22Rv1 (cell line): ENCODE measurements around the gene GOLPH3.

Experiments
- H3K27ac ChIP-seq: fragments of 450-650 bp; 2 replicates; pipeline ENCODE4 v1.5.1; 2017
- CTCF ChIP-seq: fragments of 450-650 bp; IDR thresholded peaks from 2 replicates; pipeline ENCODE4 v1.5.1; 2017; ENCODE audit warnings: mild to moderate bottlenecking
- ZFX ChIP-seq: fragments of 450-650 bp; IDR thresholded peaks from 2 replicates; pipeline ENCODE4 v1.6.1; 2017; ENCODE audit warnings: antibody characterized with exemption, borderline replicate concordance

The GOLPH3 gene

DNA sequence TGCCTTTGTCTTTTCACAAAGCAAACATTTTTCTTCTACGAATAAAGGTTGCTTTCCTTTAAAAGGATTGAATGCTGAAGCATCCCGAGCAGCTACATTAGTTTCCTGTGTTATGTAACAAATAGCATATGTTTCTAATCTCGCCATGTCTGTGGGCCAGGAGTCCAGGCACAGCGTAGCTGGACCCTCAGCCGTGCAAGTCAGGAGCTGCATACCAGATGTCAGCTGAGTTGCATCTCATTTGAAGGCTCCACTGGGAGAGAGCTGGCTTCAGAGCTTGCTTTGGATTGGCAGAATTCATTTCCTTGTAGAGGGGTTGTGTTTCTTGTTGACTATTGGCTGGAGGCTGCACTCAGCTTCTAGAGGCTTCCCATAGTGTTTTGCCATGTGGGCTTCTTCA lies 16.0 kb upstream of the GOLPH3 start:
- H3K27ac ChIP-seq, result no peak overlapping the region
- no peak for TF ChIP-seq ZFX
- TF ChIP-seq CTCF, result no peak

DNA sequence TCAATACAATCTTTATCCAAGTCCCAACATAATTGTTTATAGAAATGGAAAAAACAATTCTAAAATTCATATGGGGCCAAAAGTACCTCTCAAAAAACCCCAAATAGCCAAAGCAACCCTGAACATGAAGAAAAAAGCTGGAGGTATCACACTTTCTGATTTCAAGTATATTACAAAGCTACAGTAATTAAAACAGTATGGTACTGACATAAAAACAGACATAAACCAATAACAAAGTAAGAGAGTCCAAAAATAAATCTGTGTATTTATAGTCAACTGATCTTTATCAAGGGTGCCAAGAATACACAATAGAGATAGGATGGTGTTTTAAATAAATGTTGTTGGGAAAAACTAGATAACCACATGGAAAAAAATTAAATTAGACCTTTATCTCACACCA lies 13.6 kb upstream of the GOLPH3 start:
- no peak overlapping the region for H3K27ac ChIP-seq
- TF ChIP-seq ZFX (no peak), CTCF (no peak)

DNA sequence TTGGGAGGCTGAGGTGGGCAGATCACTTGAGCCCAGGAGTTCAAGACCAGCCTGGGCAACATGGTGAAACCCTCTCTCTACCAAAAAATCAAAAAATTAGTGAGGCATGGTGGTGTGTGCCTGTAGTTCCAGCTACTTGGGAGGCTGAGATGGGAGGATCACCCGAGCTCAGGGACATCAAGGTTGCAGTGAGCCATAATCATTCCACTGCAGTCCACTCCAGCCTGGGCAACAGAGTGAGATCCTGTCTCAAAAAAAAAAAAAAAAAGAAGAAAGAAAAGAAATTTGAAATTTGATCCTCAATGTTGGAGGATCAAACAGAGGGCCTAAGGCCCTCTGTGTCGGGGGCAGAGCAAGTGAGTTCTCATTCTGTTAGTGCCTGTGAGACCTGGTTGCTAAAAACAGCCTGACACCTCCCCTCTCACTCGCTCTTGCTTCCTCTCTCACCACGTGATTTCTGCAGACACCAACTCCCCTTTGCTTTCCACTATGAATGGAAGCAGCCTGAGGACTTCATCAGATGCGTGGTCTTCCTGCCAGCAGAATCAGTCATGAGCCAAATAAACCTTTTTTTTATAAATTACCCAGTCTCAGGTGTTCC lies 8.4 kb upstream of the GOLPH3 start:
- H3K27ac ChIP-seq, result no peak overlapping the region
- TF ChIP-seq ZFX (no peak), CTCF (no peak)

DNA sequence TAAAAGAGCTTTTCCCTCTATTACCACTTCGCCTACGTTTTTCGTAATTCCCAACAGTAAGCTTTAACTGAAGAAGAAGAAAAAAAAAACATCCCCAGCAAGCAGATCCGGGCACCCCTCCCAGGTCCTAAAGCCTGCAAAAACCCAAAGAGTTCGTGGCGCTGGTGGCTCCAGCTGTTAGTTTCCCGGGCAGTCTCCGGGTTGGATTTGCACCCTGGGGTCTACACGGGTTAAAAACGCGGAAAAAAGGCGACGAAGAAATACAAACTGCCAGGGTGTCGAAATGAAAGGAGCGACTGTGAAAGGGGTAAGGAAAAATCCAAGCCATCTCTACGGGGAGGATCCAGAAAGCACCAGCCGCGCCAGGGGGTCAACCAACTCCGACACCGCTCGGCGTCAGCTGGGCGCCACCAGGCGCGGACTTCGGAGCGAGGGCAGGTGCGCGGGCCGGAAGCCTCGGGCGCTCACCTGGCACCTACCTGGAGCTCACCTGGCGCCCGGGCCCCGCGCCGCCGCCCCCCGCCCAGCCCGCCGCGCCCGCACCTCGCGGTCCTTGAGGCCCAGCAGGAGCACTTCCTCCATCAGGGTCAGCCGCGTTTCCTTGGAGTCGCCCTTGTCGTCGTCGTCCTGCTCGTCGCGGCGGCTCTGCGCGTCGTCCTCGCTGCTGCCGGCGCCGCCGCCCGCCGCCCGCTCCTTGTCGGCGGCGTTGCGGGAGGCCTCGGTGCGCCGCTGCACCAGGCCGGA lies 680 bp downstream of the GOLPH3 start:
- TF ChIP-seq CTCF (no peak), ZFX (no peak)
- H3K27ac ChIP-seq, result peak overlapping the region; percentile 99

GRCh38 chr5:32172923-32173266 lies 1.2 kb downstream of the GOLPH3 start:
- H3K27ac ChIP-seq, result peak overlapping the region; percentile 99

DNA sequence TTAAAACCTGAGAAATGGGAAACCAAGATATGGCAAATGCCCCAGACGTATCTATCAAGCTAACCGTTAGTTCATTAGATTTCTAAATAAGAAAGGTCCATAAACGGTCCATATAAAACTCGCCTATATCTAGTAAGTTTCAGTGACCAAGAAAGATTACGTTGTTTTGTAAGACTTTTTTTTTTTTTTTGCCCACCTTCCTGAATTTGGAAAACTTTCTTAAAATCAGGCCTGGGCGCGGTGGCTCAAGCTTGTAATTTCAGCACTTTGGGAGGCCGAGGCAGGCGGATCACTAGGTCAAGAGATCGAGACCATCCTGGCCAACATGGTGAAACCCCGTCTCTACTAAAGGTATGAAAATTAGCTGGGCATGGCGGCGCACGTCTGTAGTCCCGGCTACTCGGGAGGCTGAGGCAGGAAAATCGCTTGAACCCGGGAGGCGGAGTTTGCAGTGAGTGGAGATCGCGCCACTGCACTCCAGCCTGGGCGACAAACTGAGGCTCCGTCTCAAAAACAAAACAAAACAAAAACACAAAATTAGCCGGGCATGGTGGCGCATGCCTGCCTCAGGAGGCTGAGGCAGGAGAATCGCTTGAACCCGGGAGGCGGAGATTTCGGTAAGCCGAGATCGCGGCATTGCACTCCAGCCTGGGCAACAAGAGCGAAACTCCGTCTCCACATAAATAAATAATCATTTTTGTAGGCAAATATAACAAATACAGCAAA lies 1.8 kb downstream of the GOLPH3 start:
- H3K27ac ChIP-seq, result peak overlapping the region; percentile 99

More at GRCh38 chr5:32172923-32173266, 1.2 kb downstream of the GOLPH3 start:
- TF ChIP-seq ZFX (no peak), CTCF (no peak)

- TF ChIP-seq ZFX (no peak), CTCF (no peak)
- peak overlapping the region; percentile 9; the same call in 1 of the 2 replicates for H3K27ac ChIP-seq
Observed at GRCh38 chr5:32170303-32171151, 3.6 kb downstream of the GOLPH3 start.
